SK-N-MC (cell line): ENCODE measurements around the gene ZNF507.

ENCODE experiments used
- FOXP2 ChIP-seq: optimal IDR thresholded peaks from 2 replicates; pipeline ENCODE3; 2011; ENCODE audit warnings: mild to moderate bottlenecking, moderate library complexity; ENCODE audit not compliant: insufficient read depth; ENCODE audit errors: extremely low read length, control extremely low read depth
- POLR2AphosphoS5 ChIP-seq: IDR thresholded peaks from 2 replicates; pipeline ENCODE4 v1.6.1; 2012; ENCODE audit warnings: mild to moderate bottlenecking, low read depth, low read length, borderline replicate concordance

- TF ChIP-seq FOXP2: no peak
- no peak for TF ChIP-seq POLR2AphosphoS5
Measured at GRCh38 chr19:32350471-32350865, 5.1 kb downstream of the ZNF507 start.
